Karpas-422 (cell line): Measurements from ENCODE around the gene PAGR1. TPM values are rescaled to one million over a fixed set of nuclear protein-coding genes. Genes with fewer than 3 reads are reported as not detected.

Experiments
- DNase-seq: peaks from one replicate; pipeline ENCODE4 v3.0.0-alpha.2; 2015
- H2AFZ ChIP-seq: fragments of 200-600 bp; sonication (generic); 2 replicates; pipeline ENCODE4 v1.6.1; 2014; ENCODE audit warnings: antibody characterized with exemption, low read length, mixed read lengths
- H3K27ac ChIP-seq: fragments of 200-600 bp; sonication (generic); 2 replicates; pipeline ENCODE4 v1.5.1; 2014; ENCODE audit warnings: mild to moderate bottlenecking, low read length, moderate library complexity
- H3K27me3 ChIP-seq: fragments of 200-600 bp; sonication (generic); 2 replicates; pipeline ENCODE4 v1.6.1; 2014; ENCODE audit warnings: low read length, mixed read lengths
- H3K36me3 ChIP-seq: fragments of 200-600 bp; sonication (generic); 2 replicates; pipeline ENCODE4 v1.6.1; 2014; ENCODE audit warnings: low read length, mixed read lengths; ENCODE audit not compliant: insufficient read depth
- H3K4me1 ChIP-seq: fragments of 200-600 bp; sonication (generic); 2 replicates; pipeline ENCODE4 v1.6.1; 2014; ENCODE audit warnings: mild to moderate bottlenecking, low read length, mixed read lengths
- H3K4me2 ChIP-seq: fragments of 200-600 bp; sonication (generic); 2 replicates; pipeline ENCODE4 v1.6.1; 2014; ENCODE audit warnings: low read length, low read depth, mild to moderate bottlenecking; ENCODE audit not compliant: poor library complexity, severe bottlenecking
- H3K4me3 ChIP-seq: fragments of 200-600 bp; sonication (generic); 2 replicates; pipeline ENCODE4 v1.5.1; 2014; ENCODE audit warnings: mild to moderate bottlenecking, antibody characterized with exemption, low read length, mixed read lengths
- H3K79me2 ChIP-seq: fragments of 200-600 bp; sonication (generic); 2 replicates; pipeline ENCODE4 v1.6.1; 2014; ENCODE audit warnings: mild to moderate bottlenecking, low read length, mixed read lengths
- H3K9ac ChIP-seq: fragments of 200-600 bp; sonication (generic); 2 replicates; pipeline ENCODE4 v1.6.0; 2014; ENCODE audit warnings: low read length
- H3K9me2 ChIP-seq: fragments of 200-600 bp; sonication (generic), shearing (Covaris generic); replicated peaks from 2 replicates; pipeline ENCODE4 v1.6.0; 2014; ENCODE audit warnings: mild to moderate bottlenecking, low read length, moderate library complexity; ENCODE audit not compliant: insufficient read depth
- H3K9me3 ChIP-seq: fragments of 300-700, 200-600 bp; sonication (generic); 2 replicates; pipeline ENCODE4 v1.6.1; 2014; ENCODE audit warnings: low read length, mixed read lengths
- H4K20me1 ChIP-seq: fragments of 200-600 bp; sonication (generic); 2 replicates; pipeline ENCODE4 v1.6.1; 2014; ENCODE audit warnings: mild to moderate bottlenecking, antibody characterized with exemption, low read length, low read depth; ENCODE audit not compliant: insufficient read depth
- total RNA-seq: library from RNA; depleted of rRNA; stranded (reverse); fragments of >200 nt; shearing (Covaris generic); gene quantifications from 2 replicates; pipeline ENCODE4 v1.2.3, GENCODE V29; 2014; ENCODE audit warnings: low replicate concordance

The PAGR1 gene
- total RNA-seq, 1 experiment from 2014 or later = 25.4 TPM

DNA sequence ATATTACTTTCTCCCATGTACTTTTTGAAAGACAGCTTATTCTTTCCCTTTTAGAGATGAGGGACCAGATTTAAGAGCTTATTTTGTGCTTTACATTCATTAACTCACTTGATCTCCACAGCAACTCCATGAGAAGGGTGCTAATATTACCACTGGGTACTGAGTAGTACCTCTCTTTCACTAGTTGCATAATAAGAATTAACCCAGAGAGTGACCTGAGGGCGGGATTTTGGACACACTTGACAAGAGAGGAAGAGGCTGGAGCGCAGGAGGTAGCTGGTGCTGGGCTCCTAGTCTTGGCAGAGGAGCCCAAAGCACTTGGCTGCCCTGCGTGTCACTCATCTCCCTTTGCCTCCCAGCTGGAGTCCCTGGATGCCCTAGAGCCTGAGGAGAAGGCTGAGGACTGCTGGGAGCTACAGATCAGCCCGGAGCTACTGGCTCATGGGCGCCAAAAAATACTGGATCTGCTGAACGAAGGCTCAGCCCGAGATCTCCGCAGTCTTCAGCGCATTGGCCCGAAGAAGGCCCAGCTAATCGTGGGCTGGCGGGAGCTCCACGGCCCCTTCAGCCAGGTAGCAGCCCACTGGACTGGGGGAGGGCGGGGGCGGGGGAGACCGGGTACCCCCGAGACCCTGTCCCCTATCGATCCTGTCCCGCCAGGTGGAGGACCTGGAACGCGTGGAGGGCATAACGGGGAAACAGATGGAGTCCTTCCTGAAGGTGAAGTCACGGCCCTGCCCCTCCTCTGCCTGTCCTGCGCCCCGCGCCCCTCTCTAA lies 11.3 kb upstream of the PAGR1 start:
- peaks cover 40% of the 10 kb centered on the region for H3K36me3 ChIP-seq
- H3K27ac ChIP-seq = peak overlapping the region; percentile 90
- H3K9me2 ChIP-seq = no peaks in the 10 kb centered on the region
- H3K4me3 ChIP-seq = peak overlapping the region; percentile 84
- peak; percentile 62 for DNase-seq
- peak overlapping the region; percentile 95 for H3K9ac ChIP-seq
- H4K20me1 ChIP-seq = peaks cover 16% of the 10 kb centered on the region
- H3K9me3 ChIP-seq = no peaks in the 10 kb centered on the region
- peaks cover 25% of the 10 kb centered on the region for H3K79me2 ChIP-seq
- peaks cover 54% of the 10 kb centered on the region for H3K4me1 ChIP-seq
- no peaks in the 10 kb centered on the region for H3K27me3 ChIP-seq
- peak overlapping the region; percentile 95 for H3K4me2 ChIP-seq
- H2AFZ ChIP-seq = no peak overlapping the region

DNA sequence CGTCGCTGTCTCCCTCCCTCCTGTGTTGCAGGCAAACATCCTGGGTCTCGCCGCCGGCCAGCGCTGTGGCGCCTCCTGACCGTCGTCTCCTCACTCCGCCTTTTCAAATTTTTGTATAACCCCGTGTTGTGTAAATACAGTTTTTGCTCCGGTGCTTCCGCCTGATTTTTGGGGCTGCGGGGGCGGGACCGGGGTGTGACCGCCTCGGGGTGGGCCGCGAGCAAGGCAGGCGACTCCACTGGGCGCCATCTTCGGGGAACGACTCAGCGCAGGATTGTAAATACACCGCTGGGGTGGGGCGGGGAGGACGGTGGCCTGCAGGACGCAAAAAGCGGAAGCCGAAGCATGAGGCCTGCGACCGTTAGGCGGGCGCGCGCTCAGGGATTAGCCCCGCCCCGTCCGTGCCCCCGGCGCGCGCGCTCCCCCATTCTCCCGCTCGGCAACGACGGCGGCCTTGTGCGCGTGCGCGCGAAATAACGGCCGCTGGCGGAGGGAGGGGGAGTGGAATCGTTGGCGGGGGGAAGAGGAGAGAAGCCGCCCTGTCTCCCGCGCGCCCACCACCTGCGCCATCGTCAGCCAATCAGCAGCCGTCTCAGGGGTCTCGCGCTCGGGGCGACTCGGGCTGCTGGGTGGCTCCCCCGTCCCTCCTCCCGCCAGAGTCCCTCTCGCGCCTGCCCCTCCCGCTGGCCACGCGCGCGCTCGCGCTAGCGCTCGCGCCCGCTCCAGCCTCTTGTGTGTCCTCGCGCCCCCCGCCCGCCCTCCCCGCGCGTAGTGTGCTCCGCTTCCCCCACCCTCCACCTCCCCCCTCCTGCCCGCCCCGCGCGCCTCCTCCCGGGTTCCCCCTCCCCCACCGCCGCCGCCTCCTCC lies 10.5 kb upstream of the PAGR1 start:
- Histone ChIP-seq H3K9me3 (no peaks in the 10 kb centered on the region), H3K27me3 (no peaks in the 10 kb centered on the region), H3K4me3 (peak overlapping the region; percentile 84), H3K27ac (peak overlapping the region; percentile 90), H3K9ac (peak overlapping the region; percentile 95), H3K9me2 (no peaks in the 10 kb centered on the region), H3K4me1 (peaks cover 62% of the 10 kb centered on the region), H3K36me3 (peaks cover 48% of the 10 kb centered on the region), H4K20me1 (peaks cover 20% of the 10 kb centered on the region), H2AFZ (no peak overlapping the region), H3K4me2 (peak overlapping the region; percentile 95), H3K79me2 (peaks cover 25% of the 10 kb centered on the region)
- DNase-seq = peak; percentile 99

DNA sequence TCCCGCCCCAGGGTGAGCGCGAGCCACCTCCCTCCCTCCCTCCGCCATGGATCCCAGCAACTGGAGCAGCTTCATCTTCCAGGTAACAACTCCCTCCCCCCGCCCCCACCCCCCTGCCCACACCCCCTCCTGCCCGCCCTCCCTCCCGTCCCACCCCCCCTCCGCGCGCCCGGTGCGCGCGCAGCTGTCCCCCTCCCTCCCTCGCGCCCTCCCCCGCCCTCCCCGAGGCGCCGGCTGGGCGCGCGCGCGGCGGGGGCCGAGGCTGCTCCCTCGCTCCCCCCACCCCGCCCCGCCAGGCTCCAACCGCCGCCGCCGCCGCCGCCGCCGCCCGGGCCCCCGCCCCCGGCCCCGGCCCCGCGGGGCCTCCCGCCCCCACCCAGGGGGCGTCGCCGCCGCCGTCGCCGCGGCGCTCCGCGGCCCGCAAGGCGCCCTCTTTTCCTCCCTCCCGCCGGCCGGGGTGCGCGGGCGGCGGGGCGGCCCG lies 9.8 kb upstream of the PAGR1 start, which contains the start of gene MAZ:
Gene MAZ, plus strand, starts transcription at position 431 of the 481 bp plus-strand sequence. CDS start 173 bp downstream, outside the sequence.
- Histone ChIP-seq H3K27ac (peak within 1 kb of the TSS; percentile 91), H2AFZ (no peak within 1 kb of the TSS), H3K9me2 (no peaks in the 10 kb centered on the region), H3K4me1 (peaks cover 69% of the 10 kb centered on the region), H3K9me3 (no peaks in the 10 kb centered on the region), H4K20me1 (peaks cover 20% of the 10 kb centered on the region), H3K79me2 (peaks cover 25% of the 10 kb centered on the region), H3K4me3 (peak within 1 kb of the TSS; percentile 84), H3K9ac (peak within 1 kb of the TSS; percentile 96), H3K36me3 (peaks cover 43% of the 10 kb centered on the region), H3K4me2 (peak within 1 kb of the TSS; percentile 95), H3K27me3 (no peaks in the 10 kb centered on the region)
- DNase-seq = no peak

DNA sequence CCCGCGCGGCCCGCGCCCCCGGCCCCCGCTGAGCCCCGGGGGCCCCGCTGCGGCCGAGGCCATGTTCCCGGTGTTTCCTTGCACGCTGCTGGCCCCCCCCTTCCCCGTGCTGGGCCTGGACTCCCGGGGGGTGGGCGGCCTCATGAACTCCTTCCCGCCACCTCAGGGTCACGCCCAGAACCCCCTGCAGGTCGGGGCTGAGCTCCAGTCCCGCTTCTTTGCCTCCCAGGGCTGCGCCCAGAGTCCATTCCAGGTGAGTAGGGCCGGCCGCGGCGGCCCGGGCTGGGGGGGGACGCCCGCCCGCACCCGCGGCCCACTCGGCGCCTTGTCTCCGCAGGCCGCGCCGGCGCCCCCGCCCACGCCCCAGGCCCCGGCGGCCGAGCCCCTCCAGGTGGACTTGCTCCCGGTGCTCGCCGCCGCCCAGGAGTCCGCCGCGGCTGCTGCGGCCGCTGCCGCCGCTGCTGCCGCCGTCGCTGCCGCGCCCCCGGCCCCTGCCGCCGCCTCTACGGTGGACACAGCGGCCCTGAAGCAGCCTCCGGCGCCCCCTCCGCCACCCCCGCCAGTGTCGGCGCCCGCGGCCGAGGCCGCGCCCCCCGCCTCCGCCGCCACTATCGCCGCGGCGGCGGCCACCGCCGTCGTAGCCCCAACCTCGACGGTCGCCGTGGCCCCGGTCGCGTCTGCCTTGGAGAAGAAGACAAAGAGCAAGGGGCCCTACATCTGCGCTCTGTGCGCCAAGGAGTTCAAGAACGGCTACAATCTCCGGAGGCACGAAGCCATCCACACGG lies 9.1 kb upstream of the PAGR1 start:
- H3K4me3 ChIP-seq = peak overlapping the region; percentile 75
- H3K4me1 ChIP-seq = peaks cover 76% of the 10 kb centered on the region
- peaks cover 36% of the 10 kb centered on the region for H3K36me3 ChIP-seq

DNA sequence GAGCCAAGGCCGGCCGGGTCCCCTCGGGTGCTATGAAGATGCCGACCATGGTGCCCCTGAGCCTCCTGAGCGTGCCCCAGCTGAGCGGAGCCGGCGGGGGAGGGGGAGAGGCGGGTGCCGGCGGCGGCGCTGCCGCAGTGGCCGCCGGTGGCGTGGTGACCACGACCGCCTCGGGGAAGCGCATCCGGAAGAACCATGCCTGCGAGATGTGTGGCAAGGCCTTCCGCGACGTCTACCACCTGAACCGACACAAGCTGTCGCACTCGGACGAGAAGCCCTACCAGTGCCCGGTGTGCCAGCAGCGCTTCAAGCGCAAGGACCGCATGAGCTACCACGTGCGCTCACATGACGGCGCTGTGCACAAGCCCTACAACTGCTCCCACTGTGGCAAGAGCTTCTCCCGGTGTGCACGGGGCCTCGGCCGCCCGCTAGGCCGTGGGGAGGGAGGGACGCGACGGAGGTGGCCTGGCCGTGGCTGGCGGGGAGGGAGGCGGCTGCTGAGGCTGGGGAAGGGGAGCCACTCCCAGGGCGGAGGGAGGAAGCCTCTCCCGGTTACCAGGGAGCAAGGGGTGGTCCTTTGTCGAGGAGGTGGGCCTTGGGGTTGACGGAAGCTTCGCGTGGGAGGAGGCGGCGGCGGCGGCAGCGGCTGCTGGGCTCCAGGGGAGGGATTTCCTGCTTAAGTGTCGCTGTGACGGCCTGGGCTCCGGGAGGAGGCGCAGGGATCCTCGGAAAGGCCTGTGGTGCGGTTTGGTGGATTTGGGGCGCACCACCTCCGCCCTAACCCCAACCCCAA lies 8.3 kb upstream of the PAGR1 start:
- peak overlapping the region; percentile 91 for H3K27ac ChIP-seq
- no peaks in the 10 kb centered on the region for H3K9me2 ChIP-seq
- peak; percentile 94 for DNase-seq
- no peak overlapping the region for H2AFZ ChIP-seq
- peak overlapping the region; percentile 96 for H3K9ac ChIP-seq
- peak overlapping the region; percentile 80 for H3K4me2 ChIP-seq
- H3K36me3 ChIP-seq = peaks cover 32% of the 10 kb centered on the region
- no peaks in the 10 kb centered on the region for H3K9me3 ChIP-seq
- peaks cover 73% of the 10 kb centered on the region for H3K4me1 ChIP-seq
- no peaks in the 10 kb centered on the region for H3K27me3 ChIP-seq
- peaks cover 25% of the 10 kb centered on the region for H3K79me2 ChIP-seq
- H3K4me3 ChIP-seq = peak overlapping the region; percentile 75
- peaks cover 20% of the 10 kb centered on the region for H4K20me1 ChIP-seq

More for the DNA sequence above, 9.1 kb upstream of the PAGR1 start:
- H3K9me2 ChIP-seq = no peaks in the 10 kb centered on the region
- peaks cover 20% of the 10 kb centered on the region for H4K20me1 ChIP-seq
- peak overlapping the region; percentile 80 for H3K4me2 ChIP-seq
- peak overlapping the region; percentile 91 for H3K27ac ChIP-seq
- DNase-seq = peak; percentile 91
- H3K79me2 ChIP-seq = peaks cover 25% of the 10 kb centered on the region
- no peaks in the 10 kb centered on the region for H3K27me3 ChIP-seq
- H3K9me3 ChIP-seq = no peaks in the 10 kb centered on the region
- H3K9ac ChIP-seq = peak overlapping the region; percentile 96
- H2AFZ ChIP-seq = no peak overlapping the region

DNA sequence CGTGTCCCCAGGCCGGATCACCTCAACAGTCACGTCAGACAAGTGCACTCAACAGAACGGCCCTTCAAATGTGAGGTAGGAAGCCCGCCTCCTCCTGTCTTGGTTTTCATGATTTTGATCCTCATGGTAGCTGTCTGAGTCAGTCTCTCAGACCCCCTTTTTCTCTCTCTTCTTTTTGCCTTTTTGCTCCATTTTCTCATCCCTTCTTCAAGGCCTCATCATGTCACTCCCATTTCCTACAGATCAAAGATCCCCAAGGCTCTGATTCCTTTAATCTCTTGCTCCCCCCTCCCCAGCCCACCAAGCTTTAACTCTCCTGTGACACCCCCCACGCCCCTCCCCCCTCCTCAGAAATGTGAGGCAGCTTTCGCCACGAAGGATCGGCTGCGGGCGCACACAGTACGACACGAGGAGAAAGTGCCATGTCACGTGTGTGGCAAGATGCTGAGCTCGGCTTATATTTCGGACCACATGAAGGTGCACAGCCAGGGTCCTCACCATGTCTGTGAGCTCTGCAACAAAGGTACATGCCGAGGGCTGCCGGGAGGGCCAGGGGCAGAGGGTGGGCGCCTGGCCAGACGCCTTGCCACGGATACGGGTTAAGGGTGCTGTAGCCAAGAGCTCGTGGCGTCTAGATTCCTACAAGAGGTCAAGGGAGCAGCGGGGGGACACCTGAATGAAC lies 7.6 kb upstream of the PAGR1 start:
- Histone ChIP-seq H3K9ac (peak overlapping the region; percentile 96), H3K79me2 (peaks cover 25% of the 10 kb centered on the region), H3K27me3 (no peaks in the 10 kb centered on the region), H3K4me1 (peaks cover 73% of the 10 kb centered on the region), H3K36me3 (peaks cover 26% of the 10 kb centered on the region), H4K20me1 (peaks cover 20% of the 10 kb centered on the region), H3K4me2 (peak overlapping the region; percentile 80), H2AFZ (no peak overlapping the region), H3K9me2 (no peaks in the 10 kb centered on the region), H3K9me3 (no peaks in the 10 kb centered on the region), H3K4me3 (peak overlapping the region; percentile 75), H3K27ac (peak overlapping the region; percentile 91)
- DNase-seq = no peak
